ENCODE results near the gene RTP2.

- no peak for TF ChIP-seq POLR2A (IDR thresholded peaks at IDR 0.05; ENCODE audit: extremely low read depth, insufficient read length)
- TF ChIP-seq CTCF (IDR thresholded peaks at IDR 0.05; ENCODE audit: low read depth, low read length), result no peak
- no peak for TF ChIP-seq MAX (IDR thresholded peaks at IDR 0.05; ENCODE audit: low read depth, low read length)
These were observed at the start of gene RTP2 for GRCh38 chr3:187702507-187703033.
